HG02798 (cell line): ENCODE data around the gene SH3PXD2A.
"Not testable (repeated sequence)": the region's sequence is repeated elsewhere in the genome, so short reads cannot be mapped to it uniquely, and the experiment has no call there.

ENCODE experiments used
- ATAC-seq: cut with Tn5 transposase; IDR thresholded peaks from one replicate; pipeline ENCODE4 v1.9.1; 2021; ENCODE audit warnings: mild to moderate bottlenecking; ENCODE audit not compliant: unreplicated experiment, poor library complexity

SH3PXD2A gene

GRCh38 chr10:103732339-103733044 lies 122.9 kb downstream of the SH3PXD2A start:
- ATAC-seq, result no peak

- ATAC-seq, result no peak
These were observed 123.6 kb downstream of the SH3PXD2A start for GRCh38 chr10:103731609-103732270.

DNA sequence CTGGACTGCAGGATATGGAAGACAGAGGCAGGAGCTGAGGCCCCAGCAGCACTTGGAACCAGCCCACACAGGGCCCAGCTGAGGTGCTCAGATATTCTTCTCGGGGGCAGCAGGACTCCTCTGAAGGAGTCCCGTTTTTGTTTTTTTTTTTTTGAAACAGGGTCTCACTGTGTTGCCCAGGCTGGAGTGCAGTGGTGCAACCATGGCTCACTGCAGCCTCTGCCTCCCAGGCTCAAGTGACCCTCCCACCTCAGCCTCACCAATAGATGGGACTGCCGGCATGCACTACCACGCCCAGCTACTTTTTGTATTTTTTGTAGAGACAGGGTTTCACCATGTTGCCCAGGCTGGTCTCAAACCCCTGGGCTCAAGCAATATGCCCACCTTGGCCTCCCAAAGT lies 124.3 kb downstream of the SH3PXD2A start:
- ATAC-seq, result not testable (repeated sequence)

- no peak for ATAC-seq
These were observed 125.5 kb downstream of the SH3PXD2A start for GRCh38 chr10:103729851-103730250.

DNA sequence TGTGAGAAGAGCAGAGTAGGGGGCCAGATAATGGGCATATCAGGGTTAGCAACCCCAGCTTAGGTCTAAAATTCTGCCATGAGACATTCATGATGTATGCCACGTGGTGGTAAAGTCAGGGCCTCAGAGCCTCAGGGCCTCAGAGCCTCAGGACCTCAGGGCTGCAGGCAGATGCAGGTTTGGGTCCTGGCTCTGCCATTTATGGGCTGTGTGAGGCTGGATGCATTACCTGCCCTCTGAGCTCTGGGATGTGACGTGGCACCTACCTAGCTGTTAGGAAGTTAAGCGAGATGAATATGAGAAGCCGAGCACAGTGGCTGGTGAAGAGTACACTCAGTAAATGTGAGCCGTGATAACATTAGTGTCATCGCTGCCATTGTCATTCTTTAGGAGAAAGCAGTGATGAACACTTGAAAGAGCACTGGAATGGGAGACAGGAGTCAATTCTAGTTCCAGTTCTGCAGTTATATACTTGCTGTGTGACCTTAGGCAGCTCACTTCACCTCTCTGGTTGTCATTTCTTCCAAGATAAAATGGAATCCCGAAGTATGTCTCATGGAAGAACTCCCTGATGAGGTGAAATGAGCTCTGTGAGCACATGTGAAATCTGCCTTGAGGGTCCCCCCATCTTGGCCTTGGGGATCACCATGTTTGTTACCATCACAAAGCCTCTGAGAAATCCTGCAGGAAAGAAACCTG lies 127.2 kb downstream of the SH3PXD2A start:
- no peak for ATAC-seq

- ATAC-seq, result no peak
These were observed 127.8 kb downstream of the SH3PXD2A start for GRCh38 chr10:103727546-103727963.

DNA sequence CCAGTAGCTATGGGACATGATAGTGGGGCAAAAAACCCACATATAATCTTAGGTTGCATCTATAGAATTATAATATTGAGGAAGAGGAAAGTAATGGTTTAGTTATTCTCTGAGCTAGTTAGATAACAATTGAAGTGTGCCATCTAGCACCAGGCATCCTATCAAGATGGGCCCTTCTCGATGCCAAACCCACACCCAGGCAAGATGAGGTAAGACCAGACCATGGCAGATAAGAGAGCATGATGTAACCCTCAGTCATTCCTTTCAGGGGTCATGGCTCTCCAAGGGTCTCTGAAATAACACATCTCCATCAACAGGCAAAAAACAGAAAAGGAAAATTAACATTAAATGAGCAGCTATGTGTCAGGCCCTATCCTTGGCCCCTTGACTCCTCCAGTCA lies 128.7 kb downstream of the SH3PXD2A start:
- no peak for ATAC-seq

GRCh38 chr10:103725242-103725641 lies 130.1 kb downstream of the SH3PXD2A start:
- ATAC-seq, result no peak

GRCh38 chr10:103724771-103725170 lies 130.6 kb downstream of the SH3PXD2A start:
- ATAC-seq, result no peak

DNA sequence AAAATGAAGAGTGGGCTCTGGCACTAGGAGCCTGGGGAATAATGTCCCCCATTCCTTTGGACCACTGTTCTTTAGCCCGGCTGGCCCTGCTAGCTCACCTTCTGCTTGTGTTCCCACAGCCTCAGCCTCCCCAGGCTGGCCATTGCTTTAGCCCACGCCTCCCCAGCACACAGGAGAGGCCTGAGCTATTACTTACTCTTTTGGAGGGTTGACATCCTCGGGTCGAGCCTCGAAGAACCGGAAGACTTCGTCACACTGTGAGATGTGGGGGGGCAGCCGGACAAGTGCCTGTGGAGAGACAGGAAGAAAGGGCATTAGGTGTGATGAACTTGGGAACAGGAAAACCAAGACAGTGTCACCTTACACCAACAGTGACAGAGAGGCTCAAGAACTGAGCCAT lies 131.3 kb downstream of the SH3PXD2A start:
- no peak for ATAC-seq

DNA sequence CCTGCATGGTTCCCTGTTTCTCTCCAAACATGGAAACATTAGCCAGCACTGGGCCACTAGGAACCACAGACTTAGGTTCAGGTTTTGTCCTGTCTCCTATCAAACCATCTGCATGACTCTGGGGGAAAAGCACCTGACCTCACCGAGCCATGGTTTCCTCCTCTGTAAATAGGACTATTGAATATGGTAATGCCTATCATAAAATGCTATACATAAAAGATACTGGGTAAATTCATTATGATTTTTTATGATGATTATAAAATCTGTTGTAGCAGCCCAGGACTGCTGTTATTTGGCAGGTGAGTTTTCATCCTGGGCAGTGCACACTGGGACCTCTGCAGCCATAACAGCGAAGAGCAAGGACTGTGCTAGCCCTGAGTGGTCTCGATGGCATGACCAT lies 131.8 kb downstream of the SH3PXD2A start:
- no peak for ATAC-seq

DNA sequence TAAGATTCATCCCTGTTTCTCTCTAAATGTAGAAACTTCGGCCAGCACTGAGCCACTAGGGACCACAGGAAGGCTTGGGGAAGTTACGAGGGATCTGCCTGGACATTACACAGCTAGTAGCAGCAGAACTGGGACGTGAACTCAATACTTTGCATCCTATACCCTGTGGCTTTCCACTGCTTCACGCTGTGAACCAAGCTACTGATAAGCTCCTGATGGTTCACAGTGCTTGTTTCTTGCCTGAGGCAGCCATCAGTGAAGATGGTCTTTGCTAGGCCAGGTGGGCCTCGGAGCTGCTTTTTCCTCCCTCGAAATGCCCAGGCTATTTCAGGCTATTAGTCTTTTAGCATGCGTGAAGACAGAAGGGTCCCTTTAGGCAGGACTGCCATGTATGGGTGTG lies 132.7 kb downstream of the SH3PXD2A start:
- no peak for ATAC-seq

- ATAC-seq, result no peak
These were observed 134.4 kb downstream of the SH3PXD2A start for GRCh38 chr10:103720964-103721335.

- no peak for ATAC-seq
These were observed 134.9 kb downstream of the SH3PXD2A start for GRCh38 chr10:103720328-103720963.

DNA sequence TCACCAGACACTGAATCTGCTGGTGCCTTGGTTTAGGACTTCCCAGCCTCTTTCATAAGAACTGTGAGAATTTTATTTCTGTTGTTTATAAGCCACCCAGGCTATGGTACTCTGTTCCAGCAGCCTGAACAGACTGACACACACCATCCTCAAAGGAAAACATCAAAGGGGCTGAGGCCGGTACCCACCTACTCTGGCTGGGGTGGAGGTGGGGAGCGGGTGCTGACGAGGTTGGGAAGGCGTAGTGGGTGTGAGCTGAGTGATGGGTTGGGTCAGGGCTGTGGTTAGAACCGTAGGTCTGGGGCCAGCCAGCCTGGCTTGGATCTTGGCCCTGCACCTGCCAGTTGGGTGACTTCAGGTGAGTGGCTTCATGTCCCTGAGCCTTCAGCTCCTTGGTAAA lies 136.3 kb downstream of the SH3PXD2A start:
- no peak for ATAC-seq

- no peak for ATAC-seq
These were observed 137.1 kb downstream of the SH3PXD2A start for GRCh38 chr10:103718247-103718620.

GRCh38 chr10:103717341-103718246 lies 137.8 kb downstream of the SH3PXD2A start:
- ATAC-seq, result no peak

- no peak for ATAC-seq
These were observed 138.9 kb downstream of the SH3PXD2A start for GRCh38 chr10:103716206-103717160.

DNA sequence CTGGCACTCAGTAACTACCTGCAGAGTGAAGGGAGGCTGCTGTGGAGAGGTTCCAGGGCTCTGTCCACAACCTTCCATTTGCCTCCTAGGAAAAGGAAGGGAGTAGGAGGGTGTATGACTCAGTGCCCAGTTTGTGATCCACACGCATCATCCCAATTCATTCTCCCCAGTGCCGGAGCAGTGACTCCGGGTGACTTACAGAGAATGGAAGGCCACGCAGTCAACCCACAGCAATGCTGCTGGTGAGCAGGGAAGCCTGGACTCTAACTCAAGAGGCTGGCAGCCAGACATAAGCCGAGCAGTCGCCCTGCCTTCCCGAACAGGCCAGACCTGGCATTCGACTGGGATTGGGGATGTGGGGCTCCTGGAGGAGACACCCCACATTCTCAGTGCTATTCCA lies 139.9 kb downstream of the SH3PXD2A start:
- ATAC-seq, result no peak
